Sigmoid colon (tissue), 7 donors: ENCODE data around the gene XKR3. TPM values are rescaled to one million over a fixed set of nuclear protein-coding genes. Genes with fewer than 3 reads are reported as not detected.
"Not testable (repeated sequence)": the region's sequence is repeated elsewhere in the genome, so short reads cannot be mapped to it uniquely, and the experiment has no call there.

Source experiments
- DNase-seq: peaks from one replicate; pipeline ENCODE4 v3.0.0-alpha.2; 2019
- H3K27ac ChIP-seq, 4 donors: fragments of 200-600 bp; sonication (generic); one replicate each; pipeline ENCODE4 v1.5.1; 2016 to 2019; ENCODE audit warnings: mild to moderate bottlenecking in 1 of 4
- H3K27me3 ChIP-seq, 3 donors: fragments of 200-600 bp; sonication (generic); one replicate each; pipeline ENCODE4 v1.5.1; 2019; ENCODE audit warnings: mild to moderate bottlenecking in 1 of 3
- H3K36me3 ChIP-seq, 4 donors: fragments of 200-600 bp; sonication (generic); one replicate each; pipeline ENCODE4 v1.5.1; 2016 to 2019
- H3K4me1 ChIP-seq, 4 donors: fragments of 200-600 bp; sonication (generic); one replicate each; pipeline ENCODE4 v1.5.1; 2017 to 2019
- H3K4me3 ChIP-seq, 4 donors: fragments of 200-600 bp; sonication (generic); one replicate each; pipeline ENCODE4 v1.5.1; 2017 to 2019; ENCODE audit warnings: mild to moderate bottlenecking in 2 of 4, moderate library complexity in 1 of 4
- H3K9me3 ChIP-seq, 4 donors: fragments of 200-600 bp in 3 of 4; sonication (generic) in 3 of 4; one replicate each; pipeline versions ENCODE4 v1.5.1 to v1.6.1; 2013 to 2019
- EP300 ChIP-seq, 4 donors: sonication (generic); formaldehyde crosslinking; IDR thresholded peaks; one replicate each; pipeline ENCODE4 v1.6.1; 2017; ENCODE audit warnings: antibody characterized with exemption in 4 of 4
- POLR2A ChIP-seq, 2 donors: fragments of 450-650 bp; IDR thresholded peaks; one replicate each; pipeline ENCODE4 v1.6.1; 2016; ENCODE audit warnings: antibody characterized with exemption in 2 of 2, mild to moderate bottlenecking in 2 of 2, moderate library complexity in 2 of 2
- POLR2AphosphoS5 ChIP-seq, 4 donors: sonication (generic); formaldehyde crosslinking; IDR thresholded peaks; one replicate each; pipeline ENCODE4 v1.6.1; 2017; ENCODE audit warnings: antibody characterized with exemption in 4 of 4
- WGBS, 2 donors: extraction: QIAGEN DNeasy Blood & Tissue Kit; methylation state at CpG; one replicate each; pipeline ENCODE4 v1.1.7; 2013; 5-methylcytosine and 5-hydroxymethylcytosine counted together
- intact Hi-C: fragments of 100-400 bp; cut with DNase I; formaldehyde crosslinking; loops from one replicate; pipeline ENCODE4 v1.15.1; 2023
- polyA plus RNA-seq, 3 donors: library from polyadenylated mRNA; stranded (reverse); fragments of 200-250 nt; gene quantifications; one replicate each; pipeline ENCODE4 v1.2.3, GENCODE V29; 2013
- total RNA-seq, 4 donors: library from RNA; depleted of rRNA; stranded (reverse); fragments of >200 nt; gene quantifications; one replicate each; pipeline ENCODE4 v1.1.0, GENCODE V29; 2016
- TF ChIP-seq, protein P1 (sequence below), 4 experiments: fragments of 450-650 bp in 3 of 4; fragments of 200-600 bp in 1 of 4; IDR thresholded peaks; one replicate each; pipeline ENCODE4 v1.5.1; 2016 to 2019; ENCODE audit warnings: antibody characterized with exemption in 4 of 4, mild to moderate bottlenecking in 3 of 4, moderate library complexity in 2 of 4
- donor health status: healthy with polysubstance abuse.
- donor health status: Bipolar disorder and iron deficiency.
- donor health status: healthy.

XKR3 gene
- total RNA-seq (not detected), polyA plus RNA-seq (under 1 TPM in 1 of 3 donors, not detected in 2; 0.60 TPM)

GRCh38 chr22:16824716-16825687 lies at the start of gene XKR3:
TSS of gene XKR3 (minus strand) at chr22:16825411. CDS start at chr22:16808073, 17,338 bp downstream.
- 30 to 44% methylated on average over 9 of the region's 9 CpGs for WGBS, 2 donors
- peaks cover 0 to 2% (median 0%) of the 10 kb centered on the region in 4 donors for H3K9me3 ChIP-seq
- no peaks in the 10 kb centered on the region for H3K36me3 ChIP-seq
- TF ChIP-seq, protein P1, sequence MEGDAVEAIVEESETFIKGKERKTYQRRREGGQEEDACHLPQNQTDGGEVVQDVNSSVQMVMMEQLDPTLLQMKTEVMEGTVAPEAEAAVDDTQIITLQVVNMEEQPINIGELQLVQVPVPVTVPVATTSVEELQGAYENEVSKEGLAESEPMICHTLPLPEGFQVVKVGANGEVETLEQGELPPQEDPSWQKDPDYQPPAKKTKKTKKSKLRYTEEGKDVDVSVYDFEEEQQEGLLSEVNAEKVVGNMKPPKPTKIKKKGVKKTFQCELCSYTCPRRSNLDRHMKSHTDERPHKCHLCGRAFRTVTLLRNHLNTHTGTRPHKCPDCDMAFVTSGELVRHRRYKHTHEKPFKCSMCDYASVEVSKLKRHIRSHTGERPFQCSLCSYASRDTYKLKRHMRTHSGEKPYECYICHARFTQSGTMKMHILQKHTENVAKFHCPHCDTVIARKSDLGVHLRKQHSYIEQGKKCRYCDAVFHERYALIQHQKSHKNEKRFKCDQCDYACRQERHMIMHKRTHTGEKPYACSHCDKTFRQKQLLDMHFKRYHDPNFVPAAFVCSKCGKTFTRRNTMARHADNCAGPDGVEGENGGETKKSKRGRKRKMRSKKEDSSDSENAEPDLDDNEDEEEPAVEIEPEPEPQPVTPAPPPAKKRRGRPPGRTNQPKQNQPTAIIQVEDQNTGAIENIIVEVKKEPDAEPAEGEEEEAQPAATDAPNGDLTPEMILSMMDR (IDR thresholded peaks at IDR 0.05): no peak
- TF ChIP-seq EP300 (IDR thresholded peaks at IDR 0.05) (no peak), POLR2AphosphoS5 (IDR thresholded peaks at IDR 0.05) (no peak), POLR2A (IDR thresholded peaks at IDR 0.05) (no peak)
- peaks cover 0 to 4% (median 0%) of the 10 kb centered on the region in 4 donors for H3K4me1 ChIP-seq
- H3K4me3 ChIP-seq: no peak within 1 kb of the TSS
- no peak within 1 kb of the TSS for H3K27ac ChIP-seq
- intact Hi-C loops: no loop called here
- no peaks in the 10 kb centered on the region for H3K27me3 ChIP-seq
- DNase-seq: no peak

DNA sequence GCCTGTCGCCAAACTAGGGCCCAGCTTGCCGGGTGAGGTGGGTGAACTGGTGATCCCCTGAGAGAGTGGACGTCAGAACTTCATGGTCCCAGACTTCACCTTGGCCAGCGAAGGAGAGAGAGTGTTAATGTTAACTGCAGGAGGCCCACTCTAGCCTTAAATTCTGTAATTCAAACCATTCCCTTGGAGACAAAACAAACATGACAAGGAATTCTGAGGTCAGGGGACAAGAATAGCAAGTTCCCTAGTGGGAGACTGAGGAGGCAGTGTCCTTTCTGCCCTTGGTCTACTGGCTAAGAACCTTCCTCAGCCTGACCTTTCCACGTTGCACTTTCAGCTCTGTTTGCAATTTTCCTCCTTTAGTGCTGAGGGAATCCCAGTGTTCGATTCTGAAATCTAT lies 44.4 kb upstream of the XKR3 start:
- H3K27ac ChIP-seq, intact Hi-C loops: not testable (repeated sequence)

DNA sequence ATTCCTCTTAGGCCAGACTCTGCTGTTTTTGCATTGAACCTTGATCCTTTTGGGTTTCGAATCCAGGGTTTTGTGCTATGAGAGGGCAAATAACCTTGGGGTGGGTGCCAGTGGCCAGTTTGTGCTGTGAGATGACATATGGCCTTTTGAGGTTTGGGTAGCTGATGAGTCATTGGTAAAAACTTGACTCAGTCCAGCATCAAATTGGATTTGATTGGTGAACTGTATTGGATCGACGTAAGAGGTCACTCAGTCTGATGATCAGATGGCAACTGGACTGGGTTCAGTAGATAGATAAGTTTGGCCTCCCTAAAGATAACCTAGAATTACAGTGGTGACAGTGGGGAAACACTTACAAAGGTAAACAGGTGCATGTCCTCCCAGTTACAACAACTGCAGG lies 41.0 kb upstream of the XKR3 start:
- 73 to 75% methylated on average over 3 of the region's 3 CpGs for WGBS, 2 donors
- H3K27ac ChIP-seq: no peak overlapping the region
- H3K36me3 ChIP-seq: no peaks in the 10 kb centered on the region
- no peak overlapping the region for H3K4me3 ChIP-seq
- no peak for DNase-seq
- H3K4me1 ChIP-seq: no peaks in the 10 kb centered on the region
- peaks cover 0 to 4% (median 0%) of the 10 kb centered on the region in 3 donors for H3K27me3 ChIP-seq
- TF ChIP-seq EP300 (IDR thresholded peaks at IDR 0.05) (no peak), POLR2A (IDR thresholded peaks at IDR 0.05) (no peak)
- intact Hi-C loops: no loop called here
- H3K9me3 ChIP-seq: peaks cover 0 to 2% (median 0%) of the 10 kb centered on the region in 4 donors

More for the DNA sequence above, 44.4 kb upstream of the XKR3 start:
- 71 to 83% methylated on average over 6 of the region's 6 CpGs for WGBS, 2 donors
- H3K4me1 ChIP-seq, H3K36me3 ChIP-seq, H3K27me3 ChIP-seq, H3K9me3 ChIP-seq, DNase-seq, H3K4me3 ChIP-seq: not testable (repeated sequence)

DNA sequence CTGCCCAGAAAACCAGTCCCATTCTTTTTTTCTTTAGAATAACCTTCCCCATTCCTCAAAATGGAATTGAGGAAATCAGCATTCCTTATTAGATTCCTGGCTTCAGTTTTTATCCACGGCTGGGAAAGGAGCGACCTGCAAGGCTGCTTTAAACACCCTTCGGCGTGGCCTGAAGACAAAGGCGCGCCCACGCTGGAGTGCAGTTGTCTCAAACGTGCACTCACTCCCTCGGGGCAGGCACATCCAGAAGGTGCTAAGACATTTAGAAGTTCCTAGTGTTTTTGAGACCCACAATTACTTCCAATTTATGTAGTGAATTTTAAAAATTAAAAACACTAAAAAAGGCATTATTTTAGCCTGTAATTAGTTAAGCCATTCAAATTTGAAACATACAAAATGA lies 31.6 kb upstream of the XKR3 start:
- H3K36me3 ChIP-seq, H3K4me1 ChIP-seq, H3K4me3 ChIP-seq, intact Hi-C loops, DNase-seq, H3K9me3 ChIP-seq, H3K27ac ChIP-seq, H3K27me3 ChIP-seq: not testable (repeated sequence)
- 73 to 79% methylated on average over 9 of the region's 9 CpGs for WGBS, 2 donors

GRCh38 chr22:16854631-16855030 lies 29.4 kb upstream of the XKR3 start:
- no peaks in the 10 kb centered on the region for H3K27me3 ChIP-seq
- intact Hi-C loops: no loop called here
- peaks cover 0 to 3% (median 0%) of the 10 kb centered on the region in 4 donors for H3K9me3 ChIP-seq
- no peaks in the 10 kb centered on the region for H3K36me3 ChIP-seq
- H3K4me3 ChIP-seq: no peak overlapping the region
- DNase-seq: no peak
- H3K27ac ChIP-seq: no peak overlapping the region
- H3K4me1 ChIP-seq: no peaks in the 10 kb centered on the region
- no peak for TF ChIP-seq POLR2AphosphoS5 (IDR thresholded peaks at IDR 0.05)
- no peak for TF ChIP-seq POLR2A (IDR thresholded peaks at IDR 0.05)
- TF ChIP-seq, protein P1 (IDR thresholded peaks at IDR 0.05): no peak
- TF ChIP-seq EP300 (IDR thresholded peaks at IDR 0.05): no peak

DNA sequence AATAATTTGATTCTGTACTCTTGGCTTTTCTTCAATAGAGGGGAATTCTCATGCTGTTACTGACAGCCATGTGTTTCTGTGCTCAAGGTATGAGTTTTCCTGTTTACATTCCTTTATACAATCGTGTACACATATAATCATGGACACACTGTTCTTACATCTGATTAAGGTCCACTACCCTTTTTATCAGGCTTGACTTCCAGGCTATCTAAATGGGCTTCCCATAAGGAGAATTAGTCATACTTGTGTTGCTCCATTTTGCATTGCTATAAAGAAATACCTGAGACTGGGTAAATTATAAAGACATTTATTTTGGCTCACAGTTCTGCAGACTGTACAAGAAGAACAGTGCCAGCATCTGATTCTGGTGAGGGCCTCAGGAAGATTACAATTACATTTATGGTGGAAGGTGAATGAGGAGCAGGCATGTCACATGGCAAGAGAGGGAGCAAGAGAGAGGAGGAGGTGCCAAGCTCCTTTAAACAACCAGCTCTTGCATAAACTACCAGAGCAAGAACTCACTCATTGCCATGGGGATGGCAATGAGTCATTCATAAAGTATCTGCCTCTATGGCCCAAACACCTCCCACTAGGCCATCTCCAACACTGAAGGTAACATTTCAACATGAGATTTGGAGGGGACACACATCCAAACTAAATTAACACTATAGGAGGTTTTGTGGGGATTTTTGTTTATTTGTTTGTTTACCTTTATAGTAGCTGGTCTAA lies 26.2 kb upstream of the XKR3 start:
- DNase-seq, H3K4me1 ChIP-seq, H3K9me3 ChIP-seq, H3K27me3 ChIP-seq, H3K27ac ChIP-seq, H3K36me3 ChIP-seq, H3K4me3 ChIP-seq, intact Hi-C loops: not testable (repeated sequence)
- 60 to 71% methylated on average over 1 of the region's 1 CpG for WGBS, 2 donors
